Endothelial cell of umbilical vein (primary cell): Measurements from ENCODE around the gene ZNF37A. TPM values are rescaled to one million over a fixed set of nuclear protein-coding genes. Genes with fewer than 3 reads are reported as not detected.

ENCODE experiments used
- BruUV-seq: library from RNA; stranded (reverse); fragments of 400-500 nt; replicated peaks from 2 replicates; lab custom pipeline; 2021; lab: Mats Ljungman, UMichigan
- CTCF ChIA-PET: fragments of 300-600, 350-600 bp; sonication (Branson Sonifier 250); formaldehyde crosslinking; loops from one replicate; lab custom pipeline; 2021; ENCODE audit warnings: antibody characterized with exemption, inconsistent platforms; lab: Charles Lee
- POLR2A ChIA-PET: fragments of 300-600, 350-600 bp; sonication (Branson Sonifier 250); formaldehyde crosslinking; loops from one replicate; lab custom pipeline; 2021; ENCODE audit warnings: antibody characterized with exemption, inconsistent platforms; lab: Charles Lee
- DNase-seq: peaks from one replicate; pipeline ENCODE4 v3.0.0-alpha.2; 2011; ENCODE audit warnings: low read depth, low spot score
- FAIRE-seq: peaks from 2 replicates; lab custom pipeline; 2011; peaks lifted over from hg19 to GRCh38; lab: Jason Lieb, UNC
- H2AFZ ChIP-seq: 2 replicates; pipeline ENCODE4 v1.6.0; 2012; ENCODE audit warnings: low read depth, low read length, control low read depth, inconsistent platforms
- H3K27ac ChIP-seq: 2 replicates; pipeline ENCODE4 v1.5.1; 2011; ENCODE audit warnings: low read depth, mild to moderate bottlenecking, control low read depth, low read length, moderate library complexity; ENCODE audit not compliant: insufficient read depth
- H3K27me3 ChIP-seq, 2 experiments: 2 replicates each; pipeline versions ENCODE4 v1.6.0 to v1.6.1; 2011; ENCODE audit warnings: low read length in 2 of 2, mixed read lengths in 1 of 2; ENCODE audit not compliant: control insufficient read depth in 2 of 2, insufficient read depth in 2 of 2
- H3K36me3 ChIP-seq, 2 experiments: 2 replicates in 1 of 2; 3 replicates in 1 of 2; pipeline ENCODE4 v1.5.1; 2011; ENCODE audit warnings: low read length in 2 of 2, mild to moderate bottlenecking in 1 of 2, moderate library complexity in 1 of 2; ENCODE audit not compliant: control insufficient read depth in 2 of 2, insufficient read depth in 2 of 2; ENCODE audit errors: extremely low read depth in 1 of 2
- H3K4me1 ChIP-seq: 3 replicates; pipeline ENCODE4 v1.5.1; 2011; ENCODE audit warnings: mild to moderate bottlenecking, low read length; ENCODE audit not compliant: control insufficient read depth, insufficient read depth; ENCODE audit errors: extremely low read depth
- H3K4me2 ChIP-seq: 2 replicates; pipeline ENCODE4 v1.6.1; 2011; ENCODE audit warnings: low read length, control low read depth, mixed read lengths; ENCODE audit not compliant: insufficient read depth
- H3K4me3 ChIP-seq, 3 experiments: fragments of 200-600 bp in 1 of 3; sonication (generic), shearing (Covaris generic) in 1 of 3; replicated peaks in 1 of 3; 2 replicates each; pipeline ENCODE4 v1.5.1; 2011 to 2016; ENCODE audit warnings: control low read depth in 3 of 3, low read length in 3 of 3, mild to moderate bottlenecking in 2 of 3, inconsistent platforms in 1 of 3, low read depth in 1 of 3, moderate library complexity in 1 of 3; ENCODE audit not compliant: insufficient read depth in 1 of 3
- H3K79me2 ChIP-seq: 2 replicates; pipeline ENCODE4 v1.6.0; 2012; ENCODE audit warnings: low read length, inconsistent platforms; ENCODE audit not compliant: control insufficient read depth, insufficient read depth
- H3K9ac ChIP-seq: replicated peaks from 2 replicates; pipeline ENCODE3; 2011; ENCODE audit warnings: low read length, control low read depth; ENCODE audit not compliant: insufficient read depth; ENCODE audit errors: extremely low read depth
- H3K9me1 ChIP-seq: replicated peaks from 3 replicates; pipeline ENCODE4 v1.6.0; 2011; ENCODE audit warnings: mild to moderate bottlenecking, low read length; ENCODE audit not compliant: control insufficient read depth, insufficient read depth; ENCODE audit errors: extremely low read depth
- H3K9me3 ChIP-seq: replicated peaks from 2 replicates; pipeline ENCODE4 v1.5.1; 2012; ENCODE audit warnings: low read length, inconsistent platforms; ENCODE audit not compliant: control insufficient read depth, insufficient read depth
- H4K20me1 ChIP-seq: replicated peaks from 2 replicates; pipeline ENCODE3; 2011; ENCODE audit warnings: mild to moderate bottlenecking, low read length; ENCODE audit not compliant: control insufficient read depth, insufficient read depth; ENCODE audit errors: extremely low read depth
- EZH2 ChIP-seq: IDR thresholded peaks from 2 replicates; pipeline ENCODE4 v1.6.1; 2012; ENCODE audit warnings: borderline replicate concordance, low read depth, mild to moderate bottlenecking, moderate library complexity, low read length, inconsistent platforms; ENCODE audit not compliant: severe bottlenecking
- FOS ChIP-seq: IDR thresholded peaks from 2 replicates; pipeline ENCODE4 v1.6.1; 2011; ENCODE audit warnings: mild to moderate bottlenecking, low read length, moderate library complexity, borderline replicate concordance; ENCODE audit not compliant: insufficient read depth
- GATA2 ChIP-seq: IDR thresholded peaks from 2 replicates; pipeline ENCODE4 v1.7.0; 2011; ENCODE audit warnings: low read depth, mild to moderate bottlenecking, moderate library complexity, mixed read lengths, low read length; ENCODE audit not compliant: insufficient read length, insufficient read depth
- JUN ChIP-seq: IDR thresholded peaks from 2 replicates; pipeline ENCODE4 v1.6.1; 2011; ENCODE audit warnings: borderline replicate concordance, low read depth; ENCODE audit not compliant: insufficient read length, insufficient read depth
- MYC ChIP-seq: IDR thresholded peaks from one replicate; pipeline ENCODE4 v1.6.1; 2011; ENCODE audit warnings: mild to moderate bottlenecking, low read depth, low read length
- POLR2A ChIP-seq: IDR thresholded peaks from 2 replicates; pipeline ENCODE4 v1.6.1; 2012; ENCODE audit warnings: low read depth, mild to moderate bottlenecking, control low read depth, low read length
- POLR2AphosphoS5 ChIP-seq: IDR thresholded peaks from 2 replicates; pipeline ENCODE4 v1.6.1; 2012; ENCODE audit warnings: low read depth, mild to moderate bottlenecking, control low read depth, low read length, moderate library complexity; ENCODE audit not compliant: insufficient read depth
- dilution Hi-C: fragments of 300-500 bp; cut with MboI; formaldehyde crosslinking; loops from one replicate; pipeline ENCODE4 v1.15.0; 2019; ENCODE audit warnings: low sequenced_read_pairs; ENCODE audit not compliant: extremely low pct_ligation_motif_present
- intact Hi-C: fragments of 100-400 bp; cut with micrococcal nuclease; formaldehyde crosslinking; loops from one replicate; pipeline ENCODE4 v1.10.0; 2022
- polyA plus RNA-seq, 4 experiments: library from polyadenylated mRNA; depleted of rRNA in 3 of 4; stranded (reverse) in 3 of 4; unstranded in 1 of 4; fragments of >200 nt; gene quantifications; 2 replicates each; pipeline versions ENCODE4 v1.2.1 to v1.2.3, GENCODE V29; 2011 to 2012; ENCODE audit warnings: missing spikeins in 1 of 4
- total RNA-seq: library from RNA; stranded (reverse); gene quantifications from 2 replicates; pipeline ENCODE4 v1.2.3, GENCODE V29; 2021
- TF ChIP-seq, protein P1 (sequence below): IDR thresholded peaks from 2 replicates; pipeline ENCODE4 v1.6.1; 2011; ENCODE audit not compliant: insufficient read depth, insufficient read length
- TF ChIP-seq, protein P2 (sequence below), 2 donors: IDR thresholded peaks; 1 replicate in 1 of 2; 2 replicates in 1 of 2; pipeline ENCODE4 v1.5.1; 2011; ENCODE audit warnings: low read length in 2 of 2, mild to moderate bottlenecking in 2 of 2, moderate library complexity in 2 of 2, control low read depth in 1 of 2, inconsistent platforms in 1 of 2, low read depth in 1 of 2; ENCODE audit not compliant: insufficient read depth in 1 of 2; ENCODE audit errors: extremely low read depth in 1 of 2

The ZNF37A gene
- total and polyA plus RNA-seq, 2 donors (not counting 3 experiments of a cell fraction or from before 2014, with no cell fraction given): 3.4 to 14.5 TPM

DNA sequence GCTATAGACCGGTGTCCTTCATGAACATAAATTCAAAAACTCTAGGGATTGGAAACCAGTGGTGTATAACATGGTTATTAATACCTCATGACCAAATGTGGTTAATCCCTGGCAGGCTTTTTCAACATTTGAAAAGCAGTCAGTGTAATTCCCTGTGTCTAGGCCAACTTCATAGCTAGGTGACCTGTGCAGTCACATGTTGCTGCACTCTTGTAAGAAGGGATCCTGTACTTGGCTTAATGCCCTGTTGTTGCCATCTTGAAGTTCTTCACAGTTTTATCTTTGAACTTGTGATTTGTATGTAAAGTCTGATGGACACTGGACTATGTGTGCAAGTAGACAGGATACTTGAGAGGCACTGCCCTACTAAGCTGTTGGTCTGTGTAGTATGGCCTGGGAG lies 43.9 kb upstream of the ZNF37A start:
- no peak overlapping the region for H3K9ac ChIP-seq
- H3K79me2 ChIP-seq: no peaks in the 10 kb centered on the region
- FAIRE-seq (no peak), DNase-seq (no peak)
- CTCF ChIA-PET: no interaction called here
- POLR2A ChIA-PET: no interaction called here
- no peak overlapping the region for H3K4me3 ChIP-seq
- no peaks in the 10 kb centered on the region for H3K27me3 ChIP-seq
- H4K20me1 ChIP-seq: no peaks in the 10 kb centered on the region
- intact Hi-C loops (no loop called here), dilution Hi-C loops (no loop called here)
- no peaks in the 10 kb centered on the region for H3K4me1 ChIP-seq
- H3K4me2 ChIP-seq: no peak overlapping the region
- no peak overlapping the region for H3K27ac ChIP-seq
- no peaks in the 10 kb centered on the region for H3K9me1 ChIP-seq
- H3K36me3 ChIP-seq: peaks cover 1 to 3% of the 10 kb centered on the region in 2 experiments
- H3K9me3 ChIP-seq: peaks cover 2% of the 10 kb centered on the region
- H2AFZ ChIP-seq: no peak overlapping the region
- BruUV-seq: no TSS peak
- TF ChIP-seq, protein P1, sequence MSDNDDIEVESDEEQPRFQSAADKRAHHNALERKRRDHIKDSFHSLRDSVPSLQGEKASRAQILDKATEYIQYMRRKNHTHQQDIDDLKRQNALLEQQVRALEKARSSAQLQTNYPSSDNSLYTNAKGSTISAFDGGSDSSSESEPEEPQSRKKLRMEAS: no peak
- TF ChIP-seq GATA2: no peak
- no peak for TF ChIP-seq MYC
- TF ChIP-seq POLR2A: no peak
- no peak for TF ChIP-seq POLR2AphosphoS5
- no peak for TF ChIP-seq EZH2

DNA sequence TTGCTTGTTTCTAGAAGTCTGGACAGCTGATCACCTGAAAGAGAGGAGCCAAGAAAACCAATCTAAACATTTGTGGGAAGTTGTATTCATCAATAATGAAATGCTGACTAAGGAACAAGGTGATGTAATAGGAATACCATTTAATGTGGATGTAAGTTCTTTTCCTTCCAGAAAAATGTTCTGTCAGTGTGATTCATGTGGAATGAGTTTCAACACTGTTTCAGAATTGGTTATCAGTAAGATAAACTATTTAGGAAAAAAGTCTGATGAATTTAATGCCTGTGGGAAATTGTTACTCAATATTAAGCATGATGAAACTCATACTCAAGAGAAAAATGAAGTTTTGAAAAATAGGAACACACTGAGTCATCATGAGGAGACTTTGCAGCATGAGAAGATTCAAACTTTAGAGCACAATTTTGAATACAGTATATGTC lies 39.8 kb upstream of the ZNF37A start:
- no peak overlapping the region for H3K9ac ChIP-seq
- no peak overlapping the region for H3K4me3 ChIP-seq
- H4K20me1 ChIP-seq: no peaks in the 10 kb centered on the region
- no peak overlapping the region for H3K27ac ChIP-seq
- H3K4me1 ChIP-seq: no peaks in the 10 kb centered on the region
- no TSS peak for BruUV-seq
- no peak for FAIRE-seq
- peaks cover 3% of the 10 kb centered on the region in 2 experiments for H3K36me3 ChIP-seq
- TF ChIP-seq FOS: no peak
- TF ChIP-seq, protein P2, sequence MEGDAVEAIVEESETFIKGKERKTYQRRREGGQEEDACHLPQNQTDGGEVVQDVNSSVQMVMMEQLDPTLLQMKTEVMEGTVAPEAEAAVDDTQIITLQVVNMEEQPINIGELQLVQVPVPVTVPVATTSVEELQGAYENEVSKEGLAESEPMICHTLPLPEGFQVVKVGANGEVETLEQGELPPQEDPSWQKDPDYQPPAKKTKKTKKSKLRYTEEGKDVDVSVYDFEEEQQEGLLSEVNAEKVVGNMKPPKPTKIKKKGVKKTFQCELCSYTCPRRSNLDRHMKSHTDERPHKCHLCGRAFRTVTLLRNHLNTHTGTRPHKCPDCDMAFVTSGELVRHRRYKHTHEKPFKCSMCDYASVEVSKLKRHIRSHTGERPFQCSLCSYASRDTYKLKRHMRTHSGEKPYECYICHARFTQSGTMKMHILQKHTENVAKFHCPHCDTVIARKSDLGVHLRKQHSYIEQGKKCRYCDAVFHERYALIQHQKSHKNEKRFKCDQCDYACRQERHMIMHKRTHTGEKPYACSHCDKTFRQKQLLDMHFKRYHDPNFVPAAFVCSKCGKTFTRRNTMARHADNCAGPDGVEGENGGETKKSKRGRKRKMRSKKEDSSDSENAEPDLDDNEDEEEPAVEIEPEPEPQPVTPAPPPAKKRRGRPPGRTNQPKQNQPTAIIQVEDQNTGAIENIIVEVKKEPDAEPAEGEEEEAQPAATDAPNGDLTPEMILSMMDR (IDR thresholded peaks at IDR 0.05; ENCODE audit: extremely low read depth in 1 of 2, insufficient read depth in 1 of 2, low read depth in 1 of 2, low read length in 2 of 2): no peak
- no peak for TF ChIP-seq MYC
- TF ChIP-seq JUN: no peak
- TF ChIP-seq POLR2A: no peak
- TF ChIP-seq EZH2: no peak
- no peak for TF ChIP-seq POLR2AphosphoS5
- no peak for TF ChIP-seq GATA2
- TF ChIP-seq, protein P1: no peak
- H2AFZ ChIP-seq: no peak overlapping the region
- no peaks in the 10 kb centered on the region for H3K79me2 ChIP-seq
- no peak overlapping the region for H3K4me2 ChIP-seq
- CTCF ChIA-PET: no interaction called here
- no peaks in the 10 kb centered on the region for H3K9me1 ChIP-seq
- dilution Hi-C loops: no loop called here
- DNase-seq: no peak
- H3K27me3 ChIP-seq: no peaks in the 10 kb centered on the region
- POLR2A ChIA-PET: no interaction called here
- intact Hi-C loops: no loop called here
- H3K9me3 ChIP-seq: peaks cover 4% of the 10 kb centered on the region
